Motor neuron (in vitro differentiated cells): ENCODE data around the gene CTRL. TPM values are rescaled to one million over a fixed set of nuclear protein-coding genes. Genes with fewer than 3 reads are reported as not detected.
A peak's percentile ranks its signal among the peaks of the same experiment; 100 is the strongest.
"Not testable (repeated sequence)": the region's sequence is repeated elsewhere in the genome, so short reads cannot be mapped to it uniquely, and the experiment has no call there.

ENCODE experiments used
- ATAC-seq, 8 experiments: fragments of 200-7000 bp; cut with Tn5 transposase; replicated peaks in 6 of 8; 2 replicates each; pipeline ENCODE4 v1.8.0; 2021; ENCODE audit warnings: mild to moderate bottlenecking in 8 of 8, moderate library complexity in 8 of 8
- H3K27ac ChIP-seq, 2 donors: fragments of 250-450 bp; sonication (Bioruptor Pico); 2 replicates each; pipeline ENCODE4 v1.9.0; 2021; ENCODE audit warnings: antibody characterized with exemption in 2 of 2, mild to moderate bottlenecking in 2 of 2, moderate library complexity in 1 of 2
- H3K4me1 ChIP-seq, 2 donors: fragments of 250-450 bp; sonication (Bioruptor Pico); replicated peaks in 1 of 2; 2 replicates each; pipeline ENCODE4 v1.6.1; 2021; ENCODE audit warnings: antibody characterized with exemption in 2 of 2, mild to moderate bottlenecking in 2 of 2, moderate library complexity in 1 of 2
- H3K4me3 ChIP-seq, 5 donors: fragments of 250-450 bp; sonication (Bioruptor Pico); 2 replicates each; pipeline ENCODE4 v1.9.0; 2021; ENCODE audit warnings: antibody characterized with exemption in 5 of 5, mild to moderate bottlenecking in 5 of 5, moderate library complexity in 4 of 5
- WGBS, 10 experiments: fragments of 450-650 bp; shearing (Covaris generic); methylation state at CpG; one replicate each; pipeline ENCODE4 v1.0.0; 2022; 5-methylcytosine and 5-hydroxymethylcytosine counted together
- in situ Hi-C, 9 experiments: fragments of 400-800 bp; cut with MboI; loops; one replicate each; pipeline ENCODE4 v1.15.0; 2021; ENCODE audit warnings: low sequenced_read_pairs in 9 of 9, low pct_unique_long_range_greater_than_20kb in 2 of 9; ENCODE audit not compliant: unreplicated experiment in 9 of 9
- total RNA-seq, 8 experiments: library from RNA; unstranded; fragments of 300-600 nt; gene quantifications; 2 replicates each; pipeline versions ENCODE4 v1.2.3 to v1.2.4, GENCODE V29; 2022

CTRL gene
- 1 to 10 TPM in 6 of 8 experiments, under 1 TPM in 2; 0.66 to 3.7 (median 2.3) TPM for total RNA-seq

DNA sequence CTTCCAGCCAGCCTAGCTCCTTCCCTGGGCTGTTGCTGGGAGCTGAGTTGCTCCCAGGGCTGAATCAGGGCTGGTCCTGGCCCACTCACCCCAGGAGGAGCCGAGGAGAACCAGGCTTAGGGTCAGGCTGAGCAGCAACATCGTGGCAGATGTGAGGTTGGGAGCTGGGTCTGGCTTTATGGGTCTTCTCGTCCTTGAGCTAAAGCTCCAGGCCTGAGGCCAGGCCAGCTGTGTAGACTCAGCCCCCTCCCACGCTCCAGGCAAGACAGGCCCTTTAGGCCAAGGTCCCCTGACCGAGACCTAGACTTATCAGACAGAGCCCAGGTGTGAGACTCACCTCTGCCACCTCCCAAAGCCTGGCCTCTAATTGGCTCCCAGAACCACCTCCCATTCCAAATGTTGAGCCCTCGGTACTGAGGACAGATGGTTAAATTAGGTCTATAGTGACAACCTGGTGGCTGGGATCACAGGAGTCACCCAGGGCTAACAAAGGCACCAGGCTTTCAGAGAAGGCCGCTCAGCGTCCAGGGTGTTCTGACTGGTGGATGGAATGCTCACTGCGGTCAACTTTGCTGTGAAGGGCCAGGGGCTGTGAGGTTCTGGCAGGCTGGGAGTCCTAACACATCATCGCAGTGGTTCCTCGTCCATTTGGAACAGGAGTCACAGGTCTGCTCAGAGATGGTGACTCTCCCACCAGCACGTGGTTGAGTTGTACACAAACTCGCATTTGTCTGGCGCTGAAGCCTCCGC is at the start of gene CTRL:
TSS of gene CTRL (minus strand) at position 151 of the 750 bp plus-strand sequence. CDS start at position 141, 10 bp downstream.
- H3K4me3 ChIP-seq = no peak within 1 kb of the TSS
- in situ Hi-C loops = no loop called here
- H3K27ac ChIP-seq = no peak within 1 kb of the TSS
- ATAC-seq = no peak
- WGBS, 10 experiments = 67 to 100% (median 95%) methylated on average over 1 to 5 of the region's 15 CpGs; no CpG with 5 or more reads in 4 of the 10 experiments
- peaks cover 4 to 10% of the 10 kb centered on the region in 2 donors for H3K4me1 ChIP-seq

DNA sequence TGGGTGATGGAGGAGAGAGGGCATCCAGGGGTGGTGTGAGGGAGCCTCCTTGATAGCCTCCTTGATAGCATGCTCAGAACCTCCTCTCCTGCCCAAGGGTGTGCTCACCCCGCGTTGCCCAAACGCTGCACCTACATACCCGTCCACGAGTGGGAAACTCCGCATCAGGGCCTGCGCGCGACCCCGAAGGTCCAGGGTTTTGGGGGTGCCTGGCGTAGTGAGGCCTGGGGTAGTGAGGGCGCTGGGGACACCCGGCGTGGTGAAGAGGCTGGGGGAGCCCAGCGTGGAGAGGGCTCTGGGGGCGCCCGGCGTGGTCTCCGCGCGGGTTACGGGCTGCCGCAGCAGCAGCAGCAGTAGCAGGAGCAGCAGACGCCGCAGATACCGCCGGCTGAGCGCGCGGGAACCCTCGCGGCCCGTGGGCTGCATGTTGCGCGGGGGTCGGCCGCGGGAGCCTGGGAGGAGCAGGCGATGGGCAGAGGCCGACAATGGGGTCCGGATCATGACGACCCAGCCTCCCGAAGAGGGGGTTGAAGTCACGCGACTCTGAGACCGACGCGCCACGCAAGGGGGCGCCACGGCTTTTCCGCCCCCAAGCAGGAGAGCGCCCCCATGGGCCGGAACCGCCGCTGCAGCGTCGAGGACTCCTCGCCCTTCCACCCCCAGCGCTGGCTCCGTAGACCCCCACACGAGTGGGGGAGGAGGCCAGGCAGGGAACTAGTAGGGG is 48.5 kb upstream of the CTRL start, which contains the start of gene DPEP3:
TSS of gene DPEP3 (minus strand) at position 545 of the 724 bp plus-strand sequence. CDS start at position 426, 119 bp downstream.
- ATAC-seq = no peak
- Histone ChIP-seq H3K4me1 (peaks cover 5 to 7% of the 10 kb centered on the region in 2 donors), H3K4me3 (no peak within 1 kb of the TSS), H3K27ac (no peak within 1 kb of the TSS)
- in situ Hi-C loops = no loop called here
- WGBS, 10 experiments = 88 to 100% (median 90%) methylated on average over 1 to 22 of the region's 62 CpGs; no CpG with 5 or more reads in 7 of the 10 experiments

DNA sequence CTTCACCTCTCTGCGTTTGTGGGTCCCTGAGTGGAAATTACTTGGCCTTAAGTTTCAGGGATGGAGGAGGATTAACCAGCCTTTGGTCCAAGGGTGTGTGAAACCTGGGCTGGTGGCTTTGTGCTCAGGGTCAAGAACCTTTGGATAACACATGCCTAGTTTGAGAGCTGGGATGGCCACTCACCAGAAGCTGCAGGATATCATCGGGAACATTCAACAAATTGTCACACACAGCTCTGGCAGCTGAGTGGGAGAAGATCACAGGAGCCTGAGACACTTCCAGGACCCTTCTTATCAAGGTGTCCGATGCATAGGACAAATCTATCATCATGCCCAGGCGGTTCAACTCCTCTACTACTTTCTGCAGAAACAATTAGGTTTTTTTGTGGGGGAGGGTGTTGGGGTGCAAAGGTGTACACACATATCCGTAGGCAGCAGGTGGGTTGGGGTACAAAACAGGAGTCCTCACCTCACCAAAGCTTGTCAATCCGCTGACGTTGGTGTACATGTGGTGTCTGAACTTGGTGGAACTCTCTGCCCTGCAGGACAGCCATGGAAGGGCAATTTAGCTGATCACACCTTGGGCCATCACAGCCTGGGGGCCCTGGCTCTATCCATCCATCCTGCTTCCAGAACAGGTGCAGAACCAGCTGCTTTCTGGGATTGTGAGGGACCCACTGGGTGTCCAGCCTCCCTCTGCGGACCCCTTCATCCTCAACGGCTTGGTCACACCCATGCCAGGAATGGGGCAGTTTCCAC is 46.0 kb upstream of the CTRL start:
- WGBS, 10 experiments = 40 to 94% (median 76%) methylated on average over 1 to 8 of the region's 9 CpGs; no CpG with 5 or more reads in 5 of the 10 experiments
- no peak overlapping the region for H3K27ac ChIP-seq
- ATAC-seq = no peak
- H3K4me3 ChIP-seq = no peak overlapping the region
- H3K4me1 ChIP-seq = no peaks in the 10 kb centered on the region
- in situ Hi-C loops = no loop called here

DNA sequence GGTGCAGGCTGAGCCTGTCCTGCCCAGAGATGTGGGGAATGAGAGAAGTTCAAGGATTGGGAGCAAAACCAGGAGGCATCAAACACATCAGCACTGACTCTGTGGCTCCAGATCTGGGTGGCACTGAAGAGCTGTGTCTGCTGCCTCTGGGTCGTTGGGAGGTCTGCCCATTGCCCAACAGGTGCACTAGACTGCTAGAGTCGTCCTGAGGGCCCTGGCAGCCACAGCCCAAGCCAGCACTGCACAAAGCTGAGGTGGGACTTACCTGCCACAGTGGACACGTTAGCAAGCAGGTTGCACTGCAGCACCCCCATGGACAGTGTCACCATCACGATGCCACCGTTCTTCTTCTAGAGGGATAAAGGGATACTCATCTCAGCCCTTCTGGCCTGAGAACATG is 45.3 kb upstream of the CTRL start:
- no peak overlapping the region for H3K4me3 ChIP-seq
- 44% methylated on average over 5 of the region's 5 CpGs; no CpG with 5 or more reads in 9 of the 10 experiments for WGBS, 10 experiments
- ATAC-seq = no peak
- in situ Hi-C loops = no loop called here
- no peaks in the 10 kb centered on the region for H3K4me1 ChIP-seq
- H3K27ac ChIP-seq = no peak overlapping the region

DNA sequence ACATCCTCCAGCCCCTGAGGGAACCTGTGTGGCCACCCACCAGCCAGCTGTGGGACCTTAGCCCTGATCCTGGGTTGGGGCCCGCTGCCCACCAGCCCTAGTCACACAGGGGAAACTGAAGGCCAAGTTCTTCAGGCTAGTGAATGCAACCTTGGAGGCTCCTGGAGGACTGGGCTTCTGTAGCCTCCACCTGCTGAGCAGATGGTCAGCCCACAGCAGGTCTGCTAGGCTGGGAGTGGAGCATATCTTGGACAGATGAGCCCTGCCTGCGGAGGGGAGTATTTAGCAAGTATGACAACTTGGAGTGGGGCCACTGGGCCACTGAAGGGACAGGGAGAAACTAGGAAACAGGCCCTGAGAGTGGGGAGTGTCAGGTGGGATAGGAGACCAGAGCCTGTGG is 44.5 kb upstream of the CTRL start:
- peak in 2 of 8 experiments; percentile 47 to 56 for ATAC-seq
- Histone ChIP-seq H3K27ac (no peak overlapping the region), H3K4me1 (no peaks in the 10 kb centered on the region), H3K4me3 (no peak overlapping the region)
- WGBS, 10 experiments = 50% methylated on average over 1 of the region's 2 CpGs; no CpG with 5 or more reads in 9 of the 10 experiments
- in situ Hi-C loops = no loop called here

DNA sequence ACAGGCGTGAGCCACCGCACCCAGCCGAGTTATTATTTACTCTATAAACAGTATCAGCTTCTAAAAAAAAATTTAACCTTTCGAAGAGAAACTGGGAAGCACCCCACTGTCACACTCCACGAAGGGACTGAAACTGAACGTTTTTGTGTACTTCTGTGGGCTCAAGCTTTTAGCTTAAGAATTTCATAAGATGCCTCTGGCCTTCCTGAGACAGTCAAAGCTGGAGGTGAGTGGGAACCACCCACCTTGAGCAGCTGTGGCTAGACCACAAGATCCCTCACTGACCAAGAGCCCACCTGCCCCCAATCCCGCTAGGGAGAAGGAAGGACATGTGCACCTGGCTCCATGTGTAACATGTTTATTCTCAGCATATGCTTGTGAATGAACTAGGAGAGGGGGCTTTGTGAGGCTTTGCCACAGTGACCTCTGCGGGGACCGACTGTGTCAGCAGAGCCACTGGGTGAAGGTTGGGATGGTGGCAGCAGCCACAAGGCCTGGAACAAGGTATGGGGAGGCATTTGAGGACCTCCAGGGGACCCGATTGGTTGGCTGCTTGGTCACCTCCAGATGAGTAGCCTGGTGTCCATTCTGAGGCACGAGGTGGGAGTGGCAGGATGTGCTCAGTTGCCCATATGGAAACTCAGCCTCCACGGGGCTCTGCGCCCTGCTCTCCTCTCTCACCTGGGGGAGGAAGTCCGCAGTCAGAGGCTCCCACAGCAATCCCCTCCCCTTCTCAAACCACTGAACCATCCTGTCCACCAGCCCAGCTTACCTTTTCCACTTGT is 43.9 kb upstream of the CTRL start:
- no peak overlapping the region for H3K4me3 ChIP-seq
- WGBS, 10 experiments = 0 to 80% (median 65%) methylated on average over 1 to 12 of the region's 14 CpGs; no CpG with 5 or more reads in 3 of the 10 experiments
- no peak for ATAC-seq
- in situ Hi-C loops = no loop called here
- no peaks in the 10 kb centered on the region for H3K4me1 ChIP-seq
- H3K27ac ChIP-seq = no peak overlapping the region

DNA sequence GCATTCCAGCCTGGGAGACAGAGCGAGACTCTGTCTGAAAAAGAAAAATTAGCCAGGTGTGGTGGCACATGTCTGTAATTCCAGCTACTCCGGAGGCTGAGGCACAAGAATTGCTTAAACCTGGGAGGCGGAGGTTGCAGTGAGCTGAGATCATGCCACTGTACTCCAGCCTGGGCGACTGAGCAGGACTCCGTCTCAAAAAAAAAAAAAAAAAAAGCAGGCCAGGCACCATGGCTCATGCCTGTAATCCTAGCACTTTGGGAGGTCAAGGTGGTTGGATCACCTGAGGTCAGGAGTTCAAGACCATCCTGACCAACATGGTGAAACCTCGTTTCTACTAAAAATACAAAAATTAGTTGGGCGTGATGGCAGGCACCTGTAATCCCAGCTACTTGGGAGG is 40.6 kb upstream of the CTRL start:
- H3K27ac ChIP-seq, H3K4me1 ChIP-seq, in situ Hi-C loops, H3K4me3 ChIP-seq, ATAC-seq: not testable (repeated sequence)
- 60 to 100% (median 81%) methylated on average over 1 to 3 of the region's 7 CpGs; no CpG with 5 or more reads in 1 of the 10 experiments for whole genome bisulfite sequencing, 10 experiments

DNA sequence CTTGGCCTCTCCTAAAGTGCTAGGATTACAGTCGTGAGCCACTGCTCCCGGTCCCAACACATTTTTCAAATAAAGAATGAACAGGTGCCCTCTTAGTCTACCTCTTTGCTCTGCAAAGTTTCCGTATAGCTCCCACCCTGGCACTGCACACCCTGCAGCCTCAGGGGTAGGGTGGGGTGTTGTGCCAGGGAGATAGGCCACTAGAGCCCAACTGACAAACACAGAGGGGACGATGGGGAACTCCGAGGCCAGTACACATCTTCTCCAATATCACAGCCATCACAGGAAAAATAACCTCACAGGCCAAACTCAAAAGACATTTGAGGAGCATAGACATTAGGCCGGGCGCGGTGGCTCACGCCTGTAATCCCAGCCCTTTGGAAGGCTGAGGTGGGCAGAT is 39.4 kb upstream of the CTRL start:
- peaks cover 0 to 5% of the 10 kb centered on the region in 2 donors for H3K4me1 ChIP-seq
- 80 to 100% (median 89%) methylated on average over 2 to 7 of the region's 9 CpGs; no CpG with 5 or more reads in 2 of the 10 experiments for WGBS, 10 experiments
- ATAC-seq = no peak
- no peak overlapping the region for H3K4me3 ChIP-seq
- H3K27ac ChIP-seq = no peak overlapping the region
- in situ Hi-C loops = no loop called here

DNA sequence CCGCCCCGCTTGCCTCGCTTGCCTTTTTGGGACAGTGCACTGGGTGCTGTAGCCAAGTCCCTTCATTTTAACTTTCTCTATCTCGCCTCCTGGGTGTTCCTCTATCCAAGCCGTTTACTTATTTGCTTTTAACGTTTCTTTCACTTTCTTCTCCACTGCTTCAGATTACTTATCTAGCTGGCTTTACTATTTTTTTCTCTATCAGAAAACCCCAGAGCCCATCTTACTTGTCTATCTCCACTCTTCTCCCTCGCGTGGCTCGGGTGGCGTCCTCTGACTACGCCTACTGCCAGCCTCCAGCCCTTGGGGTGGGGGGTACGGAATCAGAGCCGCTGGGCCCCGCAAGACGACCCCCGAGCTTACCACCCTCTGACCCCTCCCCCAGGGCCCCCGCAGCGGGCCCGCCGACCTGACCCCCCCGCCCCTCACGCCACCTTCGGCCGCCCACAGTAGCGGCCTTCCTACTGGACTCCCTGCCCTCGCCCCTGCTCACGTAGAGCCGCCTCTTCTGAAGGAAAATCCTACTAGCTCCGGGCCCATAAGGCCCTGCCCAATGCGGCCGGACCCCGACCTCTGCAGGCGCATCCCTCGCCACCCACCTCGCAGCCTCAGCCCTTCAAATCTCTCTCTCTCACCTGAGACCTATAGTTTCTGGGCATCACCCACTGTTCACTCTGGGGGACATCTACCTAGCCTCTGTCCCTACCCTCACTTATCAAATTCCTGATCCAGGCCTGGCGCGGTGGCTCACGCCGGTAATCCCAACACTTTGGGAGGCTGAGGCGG is 37.8 kb upstream of the CTRL start:
- WGBS, 10 experiments = 0 to 80% (median 80%) methylated on average over 1 to 7 of the region's 40 CpGs; no CpG with 5 or more reads in 3 of the 10 experiments
- Histone ChIP-seq H3K4me1 (peaks cover 0 to 5% of the 10 kb centered on the region in 2 donors), H3K27ac (no peak overlapping the region), H3K4me3 (peak overlapping the region in 2 of 5 donors; percentile 42 to 61)
- no peak for ATAC-seq
- in situ Hi-C loops = no loop called here

DNA sequence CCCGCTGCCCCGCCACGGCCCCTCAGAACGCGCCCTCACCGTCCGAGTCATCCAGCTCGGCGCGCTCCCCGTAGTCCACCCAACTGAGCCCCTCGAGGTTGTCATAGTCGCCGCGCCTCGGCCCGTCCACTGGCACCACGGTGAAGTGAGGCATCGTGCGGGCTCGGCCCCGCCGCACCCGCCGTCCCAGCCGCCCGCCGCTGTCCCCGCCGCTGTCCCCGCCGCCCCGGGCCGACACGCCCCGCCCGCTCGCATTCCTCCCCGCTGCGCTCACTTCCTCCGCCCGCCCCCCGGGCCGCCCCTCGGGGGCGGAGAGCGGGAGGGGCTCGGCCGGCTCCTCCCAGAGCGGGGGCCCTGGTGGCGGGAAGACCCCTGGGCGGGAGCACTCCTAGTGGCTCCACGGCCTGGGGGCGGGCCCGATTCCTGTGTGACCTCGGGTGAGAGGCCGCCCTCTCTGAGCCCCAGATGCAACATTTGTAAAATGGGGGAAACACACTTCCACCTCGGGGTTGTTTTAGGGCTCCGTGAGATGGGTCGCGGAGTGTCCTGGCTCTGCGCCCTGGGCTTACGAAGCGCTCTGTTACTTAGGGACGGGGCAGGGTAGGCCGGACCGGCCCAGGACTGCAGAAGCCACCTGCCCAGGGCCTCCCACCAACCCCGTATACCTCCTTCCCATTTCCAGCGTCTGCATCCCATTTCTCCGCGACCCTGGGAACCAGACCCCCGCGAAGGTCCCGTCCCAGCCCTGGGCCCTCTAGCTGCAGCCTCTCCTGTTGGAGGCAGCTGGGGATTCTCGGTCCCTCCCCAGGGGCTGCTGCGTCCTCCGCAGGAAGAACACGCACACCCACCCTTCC is 37.0 kb upstream of the CTRL start, which contains the start of gene SLC12A4:
TSS of gene SLC12A4 (minus strand) at position 238 of the 854 bp plus-strand sequence. CDS start at position 154, 84 bp downstream.
- peak within 1 kb of the TSS in 1 of 2 donors; percentile 35 for H3K27ac ChIP-seq
- in situ Hi-C loops = no loop called here
- H3K4me1 ChIP-seq = peaks cover 0 to 5% of the 10 kb centered on the region in 2 donors
- 4 to 40% (median 9%) methylated on average over 1 to 4 of the region's 78 CpGs; no CpG with 5 or more reads in 7 of the 10 experiments for WGBS, 10 experiments
- ATAC-seq = peak; percentile 54 to 84 (median 76)
- peak within 1 kb of the TSS; percentile 29 to 61 (median 42) for H3K4me3 ChIP-seq

DNA sequence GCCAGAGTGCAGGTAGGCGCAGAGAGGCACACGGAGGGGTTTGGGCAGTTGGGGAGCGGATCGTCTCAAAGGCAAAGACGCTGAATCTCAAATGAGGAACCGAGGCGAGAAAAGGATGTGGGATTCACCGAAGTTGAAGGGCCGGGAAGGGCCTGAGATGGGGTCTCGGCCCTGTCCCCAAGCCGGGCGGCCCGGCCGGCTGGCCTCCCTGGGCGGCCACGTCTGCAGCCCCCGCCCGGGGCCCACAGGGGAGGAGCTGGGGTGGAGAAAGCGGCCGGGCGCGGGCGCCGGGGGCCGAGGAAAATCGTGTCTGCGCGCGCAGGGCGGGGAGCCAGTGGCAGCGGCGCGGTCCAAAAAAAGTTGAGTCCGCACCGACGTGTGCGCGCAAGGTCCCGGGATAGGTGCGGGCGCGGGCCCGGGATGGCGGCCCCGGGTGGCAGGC is 36.3 kb upstream of the CTRL start:
- Histone ChIP-seq H3K4me1 (peaks cover 0 to 5% of the 10 kb centered on the region in 2 donors), H3K4me3 (peak overlapping the region; percentile 29 to 61 (median 42)), H3K27ac (peak overlapping the region in 1 of 2 donors; percentile 35)
- in situ Hi-C loops = no loop called here
- peak; percentile 16 to 61 (median 50) for ATAC-seq
- WGBS, 10 experiments = 0 to 27% (median 0%) methylated on average over 1 to 6 of the region's 45 CpGs; no CpG with 5 or more reads in 6 of the 10 experiments
